T-helper 2 cell treated with Interferon-gamma antibody and Interleukin-4, amounts not matched to agents 5 μg/mL and 100 μg/mL, for 36 hours (primary cell): ENCODE data around the gene PRXL2A.

Experiments
- DNase-seq: peaks from one replicate; pipeline ENCODE4 v3.0.0; 2021; ENCODE audit warnings: low spot score
- H3K27ac Mint-ChIP-seq: one replicate; pipeline ENCODE4 v1.8.0; 2021; ENCODE audit warnings: mild to moderate bottlenecking, mixed read lengths
- H3K27me3 Mint-ChIP-seq: one replicate; pipeline ENCODE4 v1.8.0; 2021; ENCODE audit warnings: low read depth, mixed read lengths
- H3K36me3 Mint-ChIP-seq: one replicate; pipeline ENCODE4 v1.8.0; 2021; ENCODE audit warnings: low read depth, mixed read lengths
- H3K4me1 Mint-ChIP-seq: one replicate; pipeline ENCODE4 v1.8.0; 2021; ENCODE audit warnings: low read depth, mixed read lengths
- H3K4me3 Mint-ChIP-seq: one replicate; pipeline ENCODE4 v1.8.0; 2022; ENCODE audit warnings: mild to moderate bottlenecking, moderate library complexity, mixed read lengths
- H3K9me3 Mint-ChIP-seq: one replicate; pipeline ENCODE4 v1.8.0; 2021; ENCODE audit warnings: mixed read lengths

The PRXL2A gene

GRCh38 chr10:80455461-80456349, 47.4 kb downstream of the PRXL2A start:
- peak overlapping the region; percentile 95 for H3K4me3 Mint-ChIP-seq
- peaks cover 36% of the 10 kb centered on the region for H3K36me3 Mint-ChIP-seq
- H3K4me1 Mint-ChIP-seq = peaks cover 51% of the 10 kb centered on the region
- H3K27me3 Mint-ChIP-seq = no peaks in the 10 kb centered on the region
- no peaks in the 10 kb centered on the region for H3K9me3 Mint-ChIP-seq
- DNase-seq = no peak
- H3K27ac Mint-ChIP-seq = peak overlapping the region; percentile 88

GRCh38 chr10:80457554-80458262, 49.4 kb downstream of the PRXL2A start:
- Mint-ChIP-seq H3K4me3 (peak overlapping the region; percentile 95), H3K27ac (peak overlapping the region; percentile 88), H3K36me3 (peaks cover 52% of the 10 kb centered on the region), H3K4me1 (peaks cover 70% of the 10 kb centered on the region), H3K9me3 (no peaks in the 10 kb centered on the region), H3K27me3 (no peaks in the 10 kb centered on the region)
- no peak for DNase-seq

GRCh38 chr10:80458263-80458625, 49.9 kb downstream of the PRXL2A start:
- H3K27ac Mint-ChIP-seq = peak overlapping the region; percentile 88
- DNase-seq = no peak
- H3K9me3 Mint-ChIP-seq = no peaks in the 10 kb centered on the region
- H3K4me1 Mint-ChIP-seq = peaks cover 72% of the 10 kb centered on the region
- peaks cover 55% of the 10 kb centered on the region for H3K36me3 Mint-ChIP-seq
- peak overlapping the region; percentile 95 for H3K4me3 Mint-ChIP-seq
- no peaks in the 10 kb centered on the region for H3K27me3 Mint-ChIP-seq

- no peaks in the 10 kb centered on the region for H3K27me3 Mint-ChIP-seq
- peak overlapping the region; percentile 88 for H3K27ac Mint-ChIP-seq
- H3K4me1 Mint-ChIP-seq = peaks cover 73% of the 10 kb centered on the region
- H3K4me3 Mint-ChIP-seq = peak overlapping the region; percentile 95
- H3K36me3 Mint-ChIP-seq = peaks cover 58% of the 10 kb centered on the region
- H3K9me3 Mint-ChIP-seq = no peaks in the 10 kb centered on the region
- DNase-seq = no peak
These were observed 50.3 kb downstream of the PRXL2A start for GRCh38 chr10:80458638-80459037.

GRCh38 chr10:80459047-80459865, 50.9 kb downstream of the PRXL2A start:
- peak overlapping the region; percentile 88 for H3K27ac Mint-ChIP-seq
- peak; percentile 61 for DNase-seq
- no peaks in the 10 kb centered on the region for H3K27me3 Mint-ChIP-seq
- no peaks in the 10 kb centered on the region for H3K9me3 Mint-ChIP-seq
- peaks cover 62% of the 10 kb centered on the region for H3K36me3 Mint-ChIP-seq
- peak overlapping the region; percentile 95 for H3K4me3 Mint-ChIP-seq
- H3K4me1 Mint-ChIP-seq = peaks cover 78% of the 10 kb centered on the region

- Mint-ChIP-seq H3K27me3 (no peaks in the 10 kb centered on the region), H3K4me3 (peak overlapping the region; percentile 95), H3K36me3 (peaks cover 59% of the 10 kb centered on the region), H3K4me1 (peaks cover 88% of the 10 kb centered on the region), H3K9me3 (no peaks in the 10 kb centered on the region), H3K27ac (peak overlapping the region; percentile 88)
- DNase-seq = no peak
These were observed 52.3 kb downstream of the PRXL2A start for GRCh38 chr10:80460399-80461207.

GRCh38 chr10:80461208-80462183, 53.1 kb downstream of the PRXL2A start:
- Mint-ChIP-seq H3K4me1 (peaks cover 87% of the 10 kb centered on the region), H3K27ac (peak overlapping the region; percentile 88), H3K4me3 (peak overlapping the region; percentile 95), H3K27me3 (no peaks in the 10 kb centered on the region), H3K9me3 (no peaks in the 10 kb centered on the region), H3K36me3 (peaks cover 52% of the 10 kb centered on the region)
- no peak for DNase-seq

- no peaks in the 10 kb centered on the region for H3K9me3 Mint-ChIP-seq
- H3K36me3 Mint-ChIP-seq = peaks cover 57% of the 10 kb centered on the region
- H3K27ac Mint-ChIP-seq = peak overlapping the region; percentile 47
- DNase-seq = no peak
- H3K27me3 Mint-ChIP-seq = no peaks in the 10 kb centered on the region
- H3K4me1 Mint-ChIP-seq = peaks cover 91% of the 10 kb centered on the region
- H3K4me3 Mint-ChIP-seq = peak overlapping the region; percentile 63
These were observed 54.1 kb downstream of the PRXL2A start for GRCh38 chr10:80462299-80462980.

GRCh38 chr10:80462981-80463741, 54.8 kb downstream of the PRXL2A start:
- H3K4me3 Mint-ChIP-seq = peak overlapping the region; percentile 72
- peaks cover 57% of the 10 kb centered on the region for H3K36me3 Mint-ChIP-seq
- peak overlapping the region; percentile 62 for H3K27ac Mint-ChIP-seq

GRCh38 chr10:80463868-80464267, 55.5 kb downstream of the PRXL2A start:
- peak overlapping the region; percentile 72 for H3K4me3 Mint-ChIP-seq
- peaks cover 55% of the 10 kb centered on the region for H3K36me3 Mint-ChIP-seq

More at GRCh38 chr10:80462981-80463741, 54.8 kb downstream of the PRXL2A start:
- H3K27me3 Mint-ChIP-seq = no peaks in the 10 kb centered on the region
- no peaks in the 10 kb centered on the region for H3K9me3 Mint-ChIP-seq
- DNase-seq = no peak
- peaks cover 91% of the 10 kb centered on the region for H3K4me1 Mint-ChIP-seq

More at GRCh38 chr10:80463868-80464267, 55.5 kb downstream of the PRXL2A start:
- Mint-ChIP-seq H3K27me3 (no peaks in the 10 kb centered on the region), H3K27ac (peak overlapping the region; percentile 62), H3K9me3 (no peaks in the 10 kb centered on the region), H3K4me1 (peaks cover 88% of the 10 kb centered on the region)
- DNase-seq = no peak
